GM20431 (cell line): ENCODE measurements around the gene CBX1.

Experiments
- in situ Hi-C: fragments of 300-500 bp; cut with MseI, MboI; formaldehyde crosslinking; loops from one replicate; pipeline ENCODE4 v1.15.0; 2020; ENCODE audit warnings: low sequenced_read_pairs; ENCODE audit not compliant: unreplicated experiment

The CBX1 gene

GRCh38 chr17:48031966-48032365 is 69.3 kb downstream of the CBX1 start:
- in situ Hi-C loops: no loop called here

DNA sequence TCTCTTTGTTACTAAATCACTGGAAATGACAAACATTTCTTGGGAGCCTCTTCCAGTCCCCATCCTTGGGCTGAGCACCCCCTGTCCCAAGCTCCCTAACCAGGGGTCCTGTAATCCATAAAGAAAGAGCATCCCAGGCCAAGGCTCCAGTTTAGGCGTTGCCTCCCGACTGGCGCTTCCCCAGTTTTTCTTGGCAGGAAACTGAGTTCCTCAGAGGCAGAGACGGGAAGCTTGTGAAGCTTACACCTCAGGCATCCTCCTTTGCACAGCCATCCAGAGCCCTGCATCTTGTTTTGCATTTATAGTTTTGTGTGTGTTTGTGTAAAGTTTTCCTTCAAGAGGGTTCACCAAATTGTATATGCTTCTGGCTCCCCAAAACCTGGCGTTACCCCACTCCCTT is 70.7 kb downstream of the CBX1 start:
- in situ Hi-C loops: no loop called here

- in situ Hi-C loops: loop anchor here (10.0 kb wide), 1 partner anchor 46 kb away; no protein-coding TSS in a partner anchor
Observed at GRCh38 chr17:48028736-48029135, 72.5 kb downstream of the CBX1 start.

DNA sequence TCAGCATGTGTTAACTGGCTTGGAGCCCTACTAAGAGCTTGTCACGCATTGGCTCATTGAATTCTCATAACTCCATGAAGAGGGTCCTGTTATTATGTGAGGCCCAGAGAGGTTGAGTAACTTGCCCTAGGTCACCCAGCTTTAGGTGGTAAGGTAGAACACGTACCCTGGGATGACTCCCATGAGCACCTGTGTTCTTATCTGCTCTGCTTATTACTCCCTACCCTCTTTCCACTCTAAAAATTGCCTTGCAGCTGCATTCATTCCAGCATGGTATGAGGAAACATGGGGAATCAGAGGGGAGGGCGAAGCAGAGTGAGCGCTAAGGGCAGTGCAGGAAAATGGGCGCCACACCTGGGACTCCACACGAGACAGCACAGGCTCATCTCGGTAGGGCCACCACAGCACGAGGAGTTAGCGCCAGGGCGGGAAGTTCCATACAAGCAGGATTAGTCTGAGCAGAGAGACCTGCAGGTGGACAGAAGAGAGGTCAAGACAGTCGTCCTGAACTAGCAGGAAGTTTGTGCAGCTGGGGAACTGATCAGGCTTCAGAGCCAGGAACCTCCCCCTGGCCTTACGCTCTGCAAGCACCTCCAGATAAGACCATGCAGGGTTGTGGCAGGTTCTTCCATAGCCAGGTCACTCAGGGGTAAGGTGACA is 73.8 kb downstream of the CBX1 start:
- in situ Hi-C loops: loop anchor here (10.0 kb wide), 1 partner anchor 47 kb away; no protein-coding TSS in a partner anchor

DNA sequence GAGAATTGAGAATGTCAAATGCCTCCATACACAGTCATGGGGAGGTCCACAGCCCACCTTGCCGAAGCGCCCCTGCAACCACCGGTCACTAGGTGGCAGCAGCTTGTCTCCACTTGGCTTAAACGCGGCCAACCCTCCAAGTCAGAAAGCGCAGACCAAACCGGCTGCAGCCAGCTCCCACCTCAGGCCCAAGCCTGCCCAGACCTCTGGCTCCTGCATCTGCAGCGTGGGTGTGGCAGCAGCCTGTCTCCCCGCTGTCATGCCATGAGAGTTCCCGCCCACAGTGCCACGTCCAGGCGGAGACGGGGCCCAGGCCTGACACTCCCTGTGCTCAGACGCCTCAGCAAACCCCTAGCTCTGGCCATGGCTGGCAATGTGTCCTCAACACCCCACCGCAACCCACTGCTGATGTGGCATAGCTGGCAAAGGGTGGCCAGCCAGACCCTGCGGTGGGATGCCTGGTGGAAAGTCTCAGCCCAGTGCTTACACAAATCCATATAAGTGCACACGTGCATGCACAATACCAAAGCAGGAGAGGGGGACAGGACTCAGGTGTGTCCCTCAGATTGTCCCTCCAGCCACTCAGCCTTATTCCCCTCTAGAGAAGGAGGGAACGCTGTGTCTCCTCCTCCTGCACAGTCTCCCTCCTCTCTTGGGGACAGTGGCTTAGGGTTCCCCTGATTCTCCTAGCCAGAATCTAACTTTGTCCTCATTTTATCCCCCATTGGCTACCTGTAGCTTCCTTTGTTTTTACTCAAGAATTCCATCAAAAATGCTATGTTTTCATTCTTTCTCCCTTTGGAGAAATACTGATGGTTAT is 74.6 kb downstream of the CBX1 start:
- in situ Hi-C loops: loop anchor here (10.0 kb wide), 1 partner anchor 48 kb away; no protein-coding TSS in a partner anchor

GRCh38 chr17:48025904-48026501 is 75.3 kb downstream of the CBX1 start:
- in situ Hi-C loops: loop anchor here (10.0 kb wide), 1 partner anchor 49 kb away; no protein-coding TSS in a partner anchor

- in situ Hi-C loops: loop anchor here (10.0 kb wide), 1 partner anchor 50 kb away; no protein-coding TSS in a partner anchor
Observed at GRCh38 chr17:48025040-48025903, 76.0 kb downstream of the CBX1 start.

GRCh38 chr17:48024149-48025039 is 76.9 kb downstream of the CBX1 start:
- in situ Hi-C loops: loop anchor here (10.0 kb wide), 1 partner anchor 50 kb away; no protein-coding TSS in a partner anchor

- in situ Hi-C loops: loop anchor here (10.0 kb wide), 1 partner anchor 51 kb away; no protein-coding TSS in a partner anchor
Observed at GRCh38 chr17:48023400-48024148, 77.7 kb downstream of the CBX1 start.

DNA sequence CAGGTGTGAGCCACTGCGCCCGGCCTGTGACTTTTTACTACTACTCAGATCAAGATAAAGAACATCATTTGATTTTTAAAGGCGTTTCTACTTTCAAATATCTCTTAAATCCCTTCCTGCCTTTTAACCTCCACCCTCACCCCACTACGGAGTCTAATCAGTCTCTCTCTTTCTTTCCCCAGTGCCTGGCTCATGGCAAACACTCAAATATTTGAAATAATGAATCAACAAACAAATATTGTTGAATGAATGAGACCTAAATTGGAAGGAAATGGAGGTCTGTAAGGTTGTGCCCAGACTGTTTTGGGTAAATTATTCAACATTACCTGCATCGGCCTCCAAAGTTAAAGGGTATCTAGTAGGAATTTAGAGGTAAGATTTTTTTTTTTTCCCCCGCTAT is 78.4 kb downstream of the CBX1 start:
- in situ Hi-C loops: loop anchor here (10.0 kb wide), 1 partner anchor 52 kb away; no protein-coding TSS in a partner anchor

- in situ Hi-C loops: loop anchor here (10.0 kb wide), 1 partner anchor 53 kb away; no protein-coding TSS in a partner anchor
Observed at GRCh38 chr17:48021934-48022333, 79.3 kb downstream of the CBX1 start.
